HCT116 (cell line): Measurements from ENCODE around the gene ORC2. TPM values are rescaled to one million over a fixed set of nuclear protein-coding genes. Genes with fewer than 3 reads are reported as not detected.

Experiments used
- ATAC-seq: fragments of 200-7000 bp; cut with Tn5 transposase; 2 replicates; pipeline ENCODE4 v1.9.1; 2020; ENCODE audit warnings: mild to moderate bottlenecking, moderate library complexity
- BruUV-seq: library from RNA; stranded (reverse); fragments of 400-500 nt; replicated peaks from 2 replicates; lab custom pipeline; 2021; lab: Mats Ljungman, UMichigan
- CTCF ChIA-PET: fragments of 300-600 bp; sonication (Branson Sonifier 250); formaldehyde crosslinking; loops from one replicate; lab custom pipeline; 2021; ENCODE audit warnings: antibody characterized with exemption; lab: Charles Lee
- POLR2A ChIA-PET: fragments of 300-600, 350-600 bp; sonication (Branson Sonifier 250); formaldehyde crosslinking; loops from one replicate; lab custom pipeline; 2021; ENCODE audit warnings: antibody characterized with exemption; lab: Charles Lee
- RAD21 ChIA-PET, 2 experiments: fragments of 300-600 bp; sonication (Branson Sonifier 250); formaldehyde crosslinking; loops; one replicate each; lab custom pipeline; 2023; ENCODE audit warnings: low total read pairs in 2 of 2; ENCODE audit not compliant: uncharacterized antibody in 2 of 2, unreplicated experiment in 2 of 2, low non-redundant PET in 1 of 2; lab: Charles Lee
- DNase-seq: peaks from one replicate; pipeline ENCODE4 v3.0.0-alpha.2; 2010; ENCODE audit warnings: low read depth, low spot score
- H2AFZ ChIP-seq: fragments of 200-600 bp; shearing (Covaris generic), sonication (generic); 2 replicates; pipeline ENCODE4 v1.6.1; 2017; ENCODE audit warnings: low read depth, mixed run types, mixed read lengths, antibody characterized with exemption, low read length; ENCODE audit not compliant: poor library complexity, severe bottlenecking
- H3K27ac ChIP-seq: 2 replicates; pipeline ENCODE4 v1.5.1; 2012; ENCODE audit warnings: low read depth, low read length
- H3K27me3 ChIP-seq: fragments of 200-600 bp; sonication (generic); 2 replicates; pipeline ENCODE4 v1.6.1; 2016; ENCODE audit warnings: mixed run types, low read length, mixed read lengths; ENCODE audit not compliant: insufficient read depth
- H3K36me3 ChIP-seq, 2 experiments: fragments of 200-500 bp in 1 of 2; fragments of 200-600 bp in 1 of 2; sonication (Bioruptor generic) in 1 of 2; sonication (generic) in 1 of 2; 2 replicates each; pipeline versions ENCODE4 v1.5.1 to v1.6.1; 2014 to 2016; ENCODE audit warnings: low read length in 2 of 2, inconsistent platforms in 1 of 2, mixed read lengths in 1 of 2, mixed run types in 1 of 2; ENCODE audit not compliant: insufficient read depth in 2 of 2, control insufficient read depth in 1 of 2
- H3K4me1 ChIP-seq, 2 experiments: fragments of 200-600 bp in 1 of 2; sonication (generic) in 1 of 2; 2 replicates each; pipeline versions ENCODE4 v1.5.1 to v1.6.1; 2012 to 2017; ENCODE audit warnings: low read length in 2 of 2, inconsistent platforms in 1 of 2, mild to moderate bottlenecking in 1 of 2, mixed read lengths in 1 of 2, mixed run types in 1 of 2, moderate library complexity in 1 of 2; ENCODE audit not compliant: insufficient read depth in 2 of 2, control insufficient read depth in 1 of 2
- H3K4me2 ChIP-seq: fragments of 200-600 bp; sonication (generic); 2 replicates; pipeline ENCODE4 v1.6.1; 2017; ENCODE audit warnings: mixed run types, low read length, mixed read lengths
- H3K4me3 ChIP-seq, 2 experiments: fragments of 200-600 bp in 1 of 2; sonication (generic) in 1 of 2; replicated peaks in 1 of 2; 2 replicates each; pipeline ENCODE4 v1.5.1; 2011 to 2016; ENCODE audit warnings: low read length in 2 of 2, control low read depth in 1 of 2, low read depth in 1 of 2, mild to moderate bottlenecking in 1 of 2, mixed read lengths in 1 of 2, mixed run types in 1 of 2
- H3K79me2 ChIP-seq: fragments of 200-600 bp; sonication (generic); 2 replicates; pipeline ENCODE4 v1.6.1; 2017; ENCODE audit warnings: mild to moderate bottlenecking, mixed run types, low read length, moderate library complexity, mixed read lengths; ENCODE audit not compliant: insufficient read depth
- H3K9ac ChIP-seq: fragments of 200-600 bp; sonication (generic); 2 replicates; pipeline ENCODE4 v1.6.1; 2016; ENCODE audit warnings: low read length, mixed read lengths
- H3K9me2 ChIP-seq: fragments of 200-600 bp; sonication (generic), shearing (Covaris generic); 2 replicates; pipeline ENCODE4 v1.6.1; 2017; ENCODE audit warnings: mixed run types, mild to moderate bottlenecking, moderate library complexity; ENCODE audit not compliant: insufficient read depth
- H3K9me3 ChIP-seq, 2 experiments: fragments of 200-500 bp in 1 of 2; fragments of 200-600 bp in 1 of 2; sonication (Bioruptor generic) in 1 of 2; sonication (generic) in 1 of 2; 2 replicates each; pipeline ENCODE4 v1.6.1; 2014 to 2017; ENCODE audit warnings: low read length in 2 of 2, mixed read lengths in 2 of 2, inconsistent platforms in 1 of 2, low read depth in 1 of 2, mild to moderate bottlenecking in 1 of 2, mixed run types in 1 of 2, moderate library complexity in 1 of 2; ENCODE audit not compliant: control insufficient read depth in 1 of 2, insufficient read depth in 1 of 2
- H4K20me1 ChIP-seq: fragments of 200-600 bp; sonication (generic), shearing (Covaris generic); 2 replicates; pipeline ENCODE4 v1.6.1; 2017; ENCODE audit warnings: mixed run types, mild to moderate bottlenecking, moderate library complexity; ENCODE audit not compliant: insufficient read depth
- CBX3 ChIP-seq: IDR thresholded peaks from 2 replicates; pipeline ENCODE4 v1.6.1; 2012; ENCODE audit warnings: low read depth
- EGR1 ChIP-seq: IDR thresholded peaks from 2 replicates; pipeline ENCODE4 v1.6.1; 2012; ENCODE audit warnings: low read depth
- ELF1 ChIP-seq: IDR thresholded peaks from 2 replicates; pipeline ENCODE4 v1.6.1; 2012; ENCODE audit warnings: low read depth, borderline replicate concordance
- FOSL1 ChIP-seq: IDR thresholded peaks from 2 replicates; pipeline ENCODE4 v1.6.1; 2012; ENCODE audit warnings: low read depth
- MAX ChIP-seq: IDR thresholded peaks from 2 replicates; pipeline ENCODE4 v1.6.1; 2012
- RAD21 ChIP-seq: IDR thresholded peaks from 2 replicates; pipeline ENCODE4 v1.6.1; 2012; ENCODE audit warnings: low read depth, mild to moderate bottlenecking
- REST ChIP-seq: IDR thresholded peaks from 2 replicates; pipeline ENCODE4 v1.6.1; 2012; ENCODE audit warnings: low read depth
- SIN3A ChIP-seq: IDR thresholded peaks from 2 replicates; pipeline ENCODE4 v1.6.1; 2012; ENCODE audit warnings: low read depth
- SP1 ChIP-seq: IDR thresholded peaks from 2 replicates; pipeline ENCODE4 v1.6.1; 2012; ENCODE audit warnings: low read depth
- YY1 ChIP-seq: IDR thresholded peaks from 2 replicates; pipeline ENCODE4 v1.6.1; 2011; ENCODE audit warnings: low read length, low read depth, moderate library complexity, mild to moderate bottlenecking; ENCODE audit not compliant: insufficient replicate concordance; ENCODE audit errors: extremely low read depth
- intact Hi-C: fragments of 100-400 bp; cut with micrococcal nuclease; formaldehyde crosslinking; loops from 2 replicates; pipeline ENCODE4 v1.10.0; 2022
- total RNA-seq: library from RNA; stranded (reverse); gene quantifications from one replicate; pipeline ENCODE4 v1.2.1, GENCODE V29; 2021; ENCODE audit not compliant: unreplicated experiment

ORC2 gene
- total RNA-seq, 1 experiment from 2014 or later = 51.9 TPM

- no peaks in the 10 kb centered on the region for H3K9me2 ChIP-seq
- no peak overlapping the region for H3K4me3 ChIP-seq
- peaks cover 9 to 21% of the 10 kb centered on the region in 2 experiments for H3K36me3 ChIP-seq
- ATAC-seq = no peak
- intact Hi-C loops = no loop called here
- H3K9ac ChIP-seq = no peak overlapping the region
- no peaks in the 10 kb centered on the region for H3K4me1 ChIP-seq
- POLR2A ChIA-PET = no interaction called here
- TF ChIP-seq SIN3A (no peak), REST (no peak), MAX (no peak), YY1 (no peak), RAD21 (no peak), ELF1 (no peak), CBX3 (no peak), FOSL1 (no peak), SP1 (no peak), EGR1 (no peak)
- TF ChIP-seq, all 23 proteins: peak for 0
- RAD21 ChIA-PET = no interaction called here
- CTCF ChIA-PET = no interaction called here
- no peaks in the 10 kb centered on the region for H3K27me3 ChIP-seq
- H3K4me2 ChIP-seq = no peak overlapping the region
- no peaks in the 10 kb centered on the region for H3K79me2 ChIP-seq
- no peaks in the 10 kb centered on the region for H4K20me1 ChIP-seq
- H3K9me3 ChIP-seq = no peaks in the 10 kb centered on the region
- DNase-seq = no peak
- BruUV-seq = no TSS peak
- no peak overlapping the region for H3K27ac ChIP-seq
- no peak overlapping the region for H2AFZ ChIP-seq
Measured at GRCh38 chr2:200873560-200873959, 89.9 kb downstream of the ORC2 start.
